Measurements from ENCODE around the gene STRBP.
"Not testable (repeated sequence)": the region's sequence is repeated elsewhere in the genome, so short reads cannot be mapped to it uniquely, and the experiment has no call there.

The STRBP gene

GRCh38 chr9:123268465-123269259 lies at the start of gene STRBP:
TSS of gene STRBP (minus strand) at chr9:123268586. CDS start at chr9:123184134, 84,452 bp downstream.
- Mint-ChIP-seq H3K27ac (no peak within 1 kb of the TSS), H3K27me3 (no peaks in the 10 kb centered on the region), H3K9me3 (no peaks in the 10 kb centered on the region), H3K4me3 (peak within 1 kb of the TSS; percentile 77), H3K4me1 (peaks cover 31% of the 10 kb centered on the region), H3K36me3 (ENCODE audit: low read depth) (no peaks in the 10 kb centered on the region)
- DNase-seq = peak; percentile 94
- peak; percentile 87 for ATAC-seq

DNA sequence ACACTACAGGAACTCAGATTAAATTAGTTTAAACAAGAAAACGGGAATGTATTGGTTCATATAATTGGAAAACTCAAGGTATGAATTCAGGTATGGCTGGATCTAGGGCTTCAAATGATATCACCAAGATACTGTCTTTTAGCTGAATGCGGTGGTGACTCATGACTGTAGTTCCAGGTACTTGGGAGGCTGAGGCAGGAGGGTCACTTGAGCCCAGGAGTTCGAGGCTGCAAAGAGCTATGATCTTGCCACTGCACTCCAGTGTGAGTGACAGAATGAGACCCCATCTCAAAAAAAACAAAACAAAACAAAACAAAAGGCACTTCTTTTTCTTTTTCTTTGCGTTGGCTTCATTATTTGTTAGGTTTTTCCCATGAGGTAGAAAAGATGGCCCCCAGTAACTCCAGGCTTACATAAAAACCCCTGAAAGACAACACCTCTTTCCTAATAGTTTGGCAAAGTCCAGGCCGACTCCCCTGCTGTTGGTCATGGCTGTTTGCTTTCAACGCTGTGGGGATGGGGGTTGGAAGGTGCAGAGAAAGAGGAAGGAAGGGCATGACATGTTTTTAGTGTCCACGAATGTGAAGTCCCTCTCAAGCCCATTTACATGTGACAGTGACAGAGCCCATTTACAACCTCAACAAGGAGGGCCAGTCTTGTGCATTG lies 47.8 kb upstream of the STRBP start:
- no peaks in the 10 kb centered on the region for H3K9me3 Mint-ChIP-seq
- H3K27ac Mint-ChIP-seq = no peak overlapping the region
- ATAC-seq (no peak), DNase-seq (no peak)
- peaks cover 12% of the 10 kb centered on the region for H3K4me1 Mint-ChIP-seq
- no peaks in the 10 kb centered on the region for H3K36me3 Mint-ChIP-seq (ENCODE audit: low read depth)
- H3K4me3 Mint-ChIP-seq = no peak overlapping the region
- no peaks in the 10 kb centered on the region for H3K27me3 Mint-ChIP-seq

GRCh38 chr9:123315635-123316034 lies 47.2 kb upstream of the STRBP start:
- no peaks in the 10 kb centered on the region for H3K36me3 Mint-ChIP-seq (ENCODE audit: low read depth)
- DNase-seq = no peak
- H3K9me3 Mint-ChIP-seq = no peaks in the 10 kb centered on the region
- H3K4me1 Mint-ChIP-seq = peaks cover 12% of the 10 kb centered on the region
- ATAC-seq = no peak
- H3K27me3 Mint-ChIP-seq = no peaks in the 10 kb centered on the region
- H3K4me3 Mint-ChIP-seq = no peak overlapping the region
- H3K27ac Mint-ChIP-seq = no peak overlapping the region

DNA sequence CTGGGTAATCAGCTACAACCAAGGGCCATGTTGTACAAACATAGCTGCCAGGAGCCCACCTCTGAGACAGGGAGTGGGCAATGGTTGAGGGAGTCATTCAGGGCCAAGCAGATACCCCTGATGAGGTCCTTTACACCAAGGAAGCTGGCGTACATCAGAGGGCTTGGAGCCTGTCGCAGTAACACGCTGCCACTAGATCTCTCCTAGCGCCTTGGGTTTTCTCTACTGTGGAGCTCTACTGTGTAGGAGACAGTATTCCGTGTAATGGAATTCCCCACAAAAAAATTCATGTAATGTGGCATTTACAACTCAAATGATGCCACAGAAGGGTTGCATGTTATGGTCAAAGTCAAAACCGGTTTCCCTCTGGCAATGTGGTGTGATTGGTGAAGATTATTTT lies 46.2 kb upstream of the STRBP start:
- H3K27me3 Mint-ChIP-seq = no peaks in the 10 kb centered on the region
- no peaks in the 10 kb centered on the region for H3K9me3 Mint-ChIP-seq
- DNase-seq = no peak
- H3K4me1 Mint-ChIP-seq = peaks cover 12% of the 10 kb centered on the region
- ATAC-seq = no peak
- no peaks in the 10 kb centered on the region for H3K36me3 Mint-ChIP-seq (ENCODE audit: low read depth)
- no peak overlapping the region for H3K27ac Mint-ChIP-seq
- H3K4me3 Mint-ChIP-seq = no peak overlapping the region

GRCh38 chr9:123312306-123312877 lies 44.0 kb upstream of the STRBP start:
- H3K4me1 Mint-ChIP-seq = peaks cover 4% of the 10 kb centered on the region
- ATAC-seq = no peak
- H3K27me3 Mint-ChIP-seq = no peaks in the 10 kb centered on the region
- no peaks in the 10 kb centered on the region for H3K9me3 Mint-ChIP-seq
- H3K27ac Mint-ChIP-seq = no peak overlapping the region
- no peaks in the 10 kb centered on the region for H3K36me3 Mint-ChIP-seq (ENCODE audit: low read depth)
- no peak for DNase-seq
- no peak overlapping the region for H3K4me3 Mint-ChIP-seq

GRCh38 chr9:123311250-123311752 lies 42.9 kb upstream of the STRBP start:
- H3K27me3 Mint-ChIP-seq = no peaks in the 10 kb centered on the region
- no peak overlapping the region for H3K4me3 Mint-ChIP-seq
- no peaks in the 10 kb centered on the region for H3K36me3 Mint-ChIP-seq (ENCODE audit: low read depth)
- ATAC-seq (no peak), DNase-seq (no peak)
- no peaks in the 10 kb centered on the region for H3K9me3 Mint-ChIP-seq
- peaks cover 4% of the 10 kb centered on the region for H3K4me1 Mint-ChIP-seq
- H3K27ac Mint-ChIP-seq = no peak overlapping the region

- Mint-ChIP-seq H3K4me1 (peaks cover 7% of the 10 kb centered on the region), H3K4me3 (no peak overlapping the region), H3K36me3 (ENCODE audit: low read depth) (no peaks in the 10 kb centered on the region), H3K27me3 (no peaks in the 10 kb centered on the region), H3K27ac (no peak overlapping the region), H3K9me3 (no peaks in the 10 kb centered on the region)
- DNase-seq (no peak), ATAC-seq (no peak)
Measured at GRCh38 chr9:123310551-123311249, 42.3 kb upstream of the STRBP start.

GRCh38 chr9:123309611-123310010 lies 41.2 kb upstream of the STRBP start:
- Mint-ChIP-seq H3K27ac (no peak overlapping the region), H3K4me3 (no peak overlapping the region), H3K27me3 (no peaks in the 10 kb centered on the region), H3K4me1 (peaks cover 14% of the 10 kb centered on the region), H3K36me3 (ENCODE audit: low read depth) (no peaks in the 10 kb centered on the region), H3K9me3 (no peaks in the 10 kb centered on the region)
- ATAC-seq (no peak), DNase-seq (no peak)

- Mint-ChIP-seq H3K4me3 (no peak overlapping the region), H3K27ac (no peak overlapping the region), H3K4me1 (peaks cover 37% of the 10 kb centered on the region), H3K27me3 (no peaks in the 10 kb centered on the region), H3K9me3 (no peaks in the 10 kb centered on the region), H3K36me3 (ENCODE audit: low read depth) (no peaks in the 10 kb centered on the region)
- DNase-seq (no peak), ATAC-seq (no peak)
Measured at GRCh38 chr9:123305879-123306278, 37.5 kb upstream of the STRBP start.

DNA sequence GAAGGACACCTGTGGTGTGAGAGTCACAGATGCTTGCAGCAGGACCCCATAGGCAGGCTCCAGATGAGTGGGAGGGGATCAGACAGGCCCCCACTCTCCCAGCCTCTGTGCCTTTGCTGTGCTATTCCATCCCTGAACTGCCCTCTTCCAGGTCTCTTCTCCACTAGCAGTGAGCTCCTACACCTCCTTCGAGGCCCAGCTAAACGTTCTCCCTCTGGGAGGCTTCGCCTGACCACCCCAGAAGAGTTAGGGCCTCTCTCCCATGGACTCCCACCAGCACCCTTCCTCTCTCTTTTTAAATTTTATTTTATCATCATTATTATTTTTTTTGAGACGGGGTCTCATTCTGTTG lies 35.9 kb upstream of the STRBP start:
- Mint-ChIP-seq H3K27ac (no peak overlapping the region), H3K4me3 (peak overlapping the region; percentile 41), H3K36me3 (ENCODE audit: low read depth) (no peaks in the 10 kb centered on the region), H3K4me1 (peaks cover 37% of the 10 kb centered on the region), H3K9me3 (no peaks in the 10 kb centered on the region), H3K27me3 (no peaks in the 10 kb centered on the region)
- ATAC-seq (no peak), DNase-seq (no peak)

GRCh38 chr9:123302348-123303214 lies 34.2 kb upstream of the STRBP start:
- DNase-seq (no peak), ATAC-seq (no peak)
- Mint-ChIP-seq H3K27me3 (no peaks in the 10 kb centered on the region), H3K4me1 (peaks cover 37% of the 10 kb centered on the region), H3K27ac (no peak overlapping the region), H3K9me3 (no peaks in the 10 kb centered on the region), H3K36me3 (ENCODE audit: low read depth) (no peaks in the 10 kb centered on the region), H3K4me3 (no peak overlapping the region)

DNA sequence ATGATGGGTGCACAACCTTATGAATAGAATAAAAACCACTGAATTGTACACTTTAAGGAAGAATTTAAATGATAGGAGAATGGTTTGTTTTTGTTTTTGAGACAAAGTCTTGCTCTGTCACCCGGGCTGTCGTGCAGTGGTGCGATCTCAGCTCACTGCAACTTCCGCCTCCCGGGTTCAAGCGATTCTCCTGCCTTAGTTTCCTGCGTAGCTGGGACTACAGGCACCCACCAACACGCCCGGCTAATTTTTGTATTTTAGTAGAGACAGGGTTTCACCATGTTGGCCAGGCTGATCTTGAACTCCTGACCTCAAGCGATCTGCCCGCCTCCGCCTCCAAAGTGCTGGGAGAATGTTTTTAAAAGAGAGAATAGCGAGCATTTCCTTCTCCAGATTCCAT lies 33.5 kb upstream of the STRBP start:
- not testable (repeated sequence) for H3K27me3 Mint-ChIP-seq; H3K4me3 Mint-ChIP-seq; H3K27ac Mint-ChIP-seq; H3K9me3 Mint-ChIP-seq; ATAC-seq; DNase-seq; H3K36me3 Mint-ChIP-seq (ENCODE audit: low read depth)
- peaks cover 37% of the 10 kb centered on the region for H3K4me1 Mint-ChIP-seq

DNA sequence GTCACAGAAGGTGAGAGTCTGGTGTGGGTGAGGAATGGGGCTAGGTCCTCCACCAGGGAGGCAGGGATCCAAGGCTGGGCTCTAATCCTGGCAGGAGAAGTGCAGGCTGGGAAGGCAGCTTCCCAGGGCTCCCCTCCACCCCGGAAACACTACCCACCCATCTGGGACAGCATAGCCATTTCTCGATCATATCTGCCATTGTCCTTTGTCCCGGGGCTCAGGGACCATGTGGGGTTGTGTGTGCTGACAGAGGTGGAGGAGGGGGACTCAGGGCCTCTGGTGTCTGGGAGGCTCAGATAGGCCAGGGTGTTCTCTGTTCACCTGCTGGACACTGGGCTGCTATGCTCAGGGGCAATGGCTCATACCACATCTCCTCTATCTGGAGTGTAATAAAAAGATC lies 32.2 kb upstream of the STRBP start:
- Mint-ChIP-seq H3K9me3 (no peaks in the 10 kb centered on the region), H3K27me3 (no peaks in the 10 kb centered on the region), H3K4me1 (peaks cover 35% of the 10 kb centered on the region), H3K36me3 (ENCODE audit: low read depth) (no peaks in the 10 kb centered on the region), H3K4me3 (no peak overlapping the region), H3K27ac (no peak overlapping the region)
- DNase-seq (no peak), ATAC-seq (no peak)

DNA sequence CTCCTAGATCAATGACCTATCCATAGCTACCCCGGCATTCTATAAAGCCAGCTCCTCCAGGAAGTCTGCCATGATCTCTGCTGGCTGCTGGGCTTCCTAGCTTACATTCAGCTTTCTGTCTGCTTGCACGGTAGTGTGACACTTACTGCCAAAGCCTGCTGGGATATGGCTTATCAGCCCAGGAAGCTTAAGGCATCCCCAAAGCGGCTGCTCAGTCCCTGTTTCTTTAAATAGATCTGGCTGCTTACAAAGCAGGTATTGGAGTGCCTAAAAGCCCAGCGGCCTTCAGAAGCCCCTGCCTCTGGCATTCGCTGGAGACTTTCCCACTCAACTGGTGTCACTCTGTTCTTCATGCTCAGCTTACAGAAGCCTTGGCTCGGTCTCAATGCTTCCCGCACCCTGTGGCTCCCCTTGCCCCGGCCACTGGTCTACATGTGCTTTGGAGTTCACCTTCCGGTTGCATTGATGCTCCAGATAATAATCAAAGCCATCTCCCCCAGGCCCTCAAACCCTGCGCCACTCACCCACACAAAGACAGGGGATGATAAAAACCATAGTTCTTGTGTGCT lies 31.3 kb upstream of the STRBP start:
- Mint-ChIP-seq H3K27me3 (no peaks in the 10 kb centered on the region), H3K9me3 (no peaks in the 10 kb centered on the region), H3K27ac (no peak overlapping the region), H3K36me3 (ENCODE audit: low read depth) (no peaks in the 10 kb centered on the region), H3K4me1 (peaks cover 25% of the 10 kb centered on the region), H3K4me3 (no peak overlapping the region)
- DNase-seq (no peak), ATAC-seq (no peak)
